HepG2 (cell line): ENCODE data around the gene WDR62. TPM values are rescaled to one million over a fixed set of nuclear protein-coding genes. Genes with fewer than 3 reads are reported as not detected.

Experiments used
- ADNP ChIP-seq: sonication (generic); formaldehyde crosslinking; IDR thresholded peaks from 2 replicates; pipeline ENCODE4 v1.4.0; 2020; ENCODE audit warnings: missing genetic modification reagents
- BHLHE40 ChIP-seq: IDR thresholded peaks from 2 replicates; pipeline ENCODE4 v1.6.1; 2011; ENCODE audit warnings: low read length, improper control_type of control experiment
- CHCHD3 ChIP-seq: sonication (generic); formaldehyde crosslinking; IDR thresholded peaks from 2 replicates; pipeline ENCODE4 v1.8.0; 2022; ENCODE audit warnings: mild to moderate bottlenecking, missing genetic modification reagents, moderate library complexity
- DNMT3B ChIP-seq: conservative IDR thresholded peaks from 2 replicates; pipeline ENCODE4 v1.6.1; 2016; ENCODE audit warnings: missing biosample characterization, control low read depth
- FOXO4 ChIP-seq: sonication (generic); formaldehyde crosslinking; conservative IDR thresholded peaks from 2 replicates; pipeline ENCODE4 v1.8.1; 2023; ENCODE audit warnings: missing genetic modification reagents
- HDAC2 ChIP-seq: sonication (generic); formaldehyde crosslinking; IDR thresholded peaks from 2 replicates; pipeline ENCODE4 v1.4.0; 2020; ENCODE audit warnings: missing genetic modification reagents
- JDP2 ChIP-seq: sonication (generic); formaldehyde crosslinking; IDR thresholded peaks from 2 replicates; pipeline ENCODE4 v1.8.1; 2022; ENCODE audit warnings: missing genetic modification reagents, borderline replicate concordance
- MAF1 ChIP-seq: sonication (generic); formaldehyde crosslinking; IDR thresholded peaks from 2 replicates; pipeline ENCODE4 v1.5.0; 2020; ENCODE audit warnings: missing genetic modification reagents, borderline replicate concordance
- ZBTB42 ChIP-seq: sonication (generic); formaldehyde crosslinking; IDR thresholded peaks from 2 replicates; pipeline ENCODE4 v1.5.0; 2020; ENCODE audit warnings: mild to moderate bottlenecking, missing genetic modification reagents
- ZNF138 ChIP-seq: sonication (generic); formaldehyde crosslinking; IDR thresholded peaks from 2 replicates; pipeline ENCODE4 v1.5.0; 2020; ENCODE audit warnings: mild to moderate bottlenecking, low read depth, missing genetic modification reagents
- ZNF18 ChIP-seq: sonication (generic); formaldehyde crosslinking; IDR thresholded peaks from 2 replicates; pipeline ENCODE4 v1.8.0; 2022; ENCODE audit warnings: mild to moderate bottlenecking, missing genetic modification reagents; ENCODE audit not compliant: insufficient replicate concordance
- ZNF333 ChIP-seq: sonication (generic); formaldehyde crosslinking; IDR thresholded peaks from 2 replicates; pipeline ENCODE4 v1.4.0; 2020; ENCODE audit warnings: mild to moderate bottlenecking, missing genetic modification reagents, borderline replicate concordance
- ZNF34 ChIP-seq: sonication (generic); formaldehyde crosslinking; IDR thresholded peaks from 2 replicates; pipeline ENCODE4 v1.4.0; 2020; ENCODE audit warnings: mild to moderate bottlenecking, missing genetic modification reagents, borderline replicate concordance
- ZNF766 ChIP-seq: sonication (generic); formaldehyde crosslinking; IDR thresholded peaks from 2 replicates; pipeline ENCODE4 v1.5.0; 2020; ENCODE audit warnings: missing genetic modification reagents, borderline replicate concordance
- polyA plus RNA-seq, 8 experiments: library from polyadenylated mRNA; depleted of rRNA in 3 of 8; stranded (reverse) in 7 of 8; unstranded in 1 of 8; fragments of >200 nt; fragmentation: Illumina TruSeq in 4 of 8; extraction: Trizol in 4 of 8; gene quantifications; 2 replicates each; pipeline versions ENCODE4 v1.2.1 to v1.2.3, GENCODE V29; 2011 to 2016; ENCODE audit warnings: low read depth in 4 of 8, missing spikeins in 1 of 8, mixed read lengths in 1 of 8; ENCODE audit not compliant: insufficient read depth in 1 of 8
- total RNA-seq, 5 experiments: library from RNA; depleted of rRNA; stranded (reverse); fragments of >200 nt; fragmentation: Illumina TruSeq; extraction: Trizol; gene quantifications; 2 replicates each; pipeline ENCODE4 v1.2.3, GENCODE V29; 2016; ENCODE audit warnings: low read depth in 1 of 5
- TF ChIP-seq, protein P1 (sequence below): sonication (generic); formaldehyde crosslinking; IDR thresholded peaks from 2 replicates; pipeline ENCODE4 v1.5.0; 2020; ENCODE audit warnings: mild to moderate bottlenecking, missing genetic modification reagents
- TF ChIP-seq, protein P2 (sequence below), 2 experiments: fragments of 450-650 bp in 1 of 2; sonication (generic) in 1 of 2; formaldehyde crosslinking; IDR thresholded peaks; 2 replicates each; pipeline versions ENCODE4 v1.5.0 to v1.8.0; 2020 to 2022; ENCODE audit warnings: mild to moderate bottlenecking in 1 of 2, missing genetic modification reagents in 1 of 2
- TF ChIP-seq, protein P3 (sequence below): sonication (generic); formaldehyde crosslinking; IDR thresholded peaks from 2 replicates; pipeline ENCODE4 v1.5.1; 2020; ENCODE audit warnings: mild to moderate bottlenecking, missing genetic modification reagents

Gene WDR62
- total and polyA plus RNA-seq, 2 of the 13 experiments (the other 11 are each of a cell fraction or from before 2014, with no cell fraction given) = 5.8 to 12.5 TPM

GRCh38 chr19:36054119-36054732 is 471 bp upstream of the WDR62 start, which contains the start of gene THAP8 (continued):
- TF ChIP-seq, protein P1, sequence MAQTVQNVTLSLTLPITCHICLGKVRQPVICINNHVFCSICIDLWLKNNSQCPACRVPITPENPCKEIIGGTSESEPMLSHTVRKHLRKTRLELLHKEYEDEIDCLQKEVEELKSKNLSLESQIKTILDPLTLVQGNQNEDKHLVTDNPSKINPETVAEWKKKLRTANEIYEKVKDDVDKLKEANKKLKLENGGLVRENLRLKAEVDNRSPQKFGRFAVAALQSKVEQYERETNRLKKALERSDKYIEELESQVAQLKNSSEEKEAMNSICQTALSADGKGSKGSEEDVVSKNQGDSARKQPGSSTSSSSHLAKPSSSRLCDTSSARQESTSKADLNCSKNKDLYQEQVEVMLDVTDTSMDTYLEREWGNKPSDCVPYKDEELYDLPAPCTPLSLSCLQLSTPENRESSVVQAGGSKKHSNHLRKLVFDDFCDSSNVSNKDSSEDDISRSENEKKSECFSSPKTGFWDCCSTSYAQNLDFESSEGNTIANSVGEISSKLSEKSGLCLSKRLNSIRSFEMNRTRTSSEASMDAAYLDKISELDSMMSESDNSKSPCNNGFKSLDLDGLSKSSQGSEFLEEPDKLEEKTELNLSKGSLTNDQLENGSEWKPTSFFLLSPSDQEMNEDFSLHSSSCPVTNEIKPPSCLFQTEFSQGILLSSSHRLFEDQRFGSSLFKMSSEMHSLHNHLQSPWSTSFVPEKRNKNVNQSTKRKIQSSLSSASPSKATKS = no peak
- TF ChIP-seq ZNF138 (CRISPR knock-in tag) = no peak
- no peak for TF ChIP-seq ZNF34 (CRISPR knock-in tag)
- TF ChIP-seq DNMT3B (CRISPR knock-in tag) = peak; percentile 71; the same call in 1 of the 2 replicates
- TF ChIP-seq MAF1 (CRISPR knock-in tag) = 0 out of 2 replicates have a peak, but pooled peaks have one; percentile 29
- peak; percentile 85; the same call in 1 of the 2 replicates for TF ChIP-seq HDAC2 (CRISPR knock-in tag)
- TF ChIP-seq, protein P2, sequence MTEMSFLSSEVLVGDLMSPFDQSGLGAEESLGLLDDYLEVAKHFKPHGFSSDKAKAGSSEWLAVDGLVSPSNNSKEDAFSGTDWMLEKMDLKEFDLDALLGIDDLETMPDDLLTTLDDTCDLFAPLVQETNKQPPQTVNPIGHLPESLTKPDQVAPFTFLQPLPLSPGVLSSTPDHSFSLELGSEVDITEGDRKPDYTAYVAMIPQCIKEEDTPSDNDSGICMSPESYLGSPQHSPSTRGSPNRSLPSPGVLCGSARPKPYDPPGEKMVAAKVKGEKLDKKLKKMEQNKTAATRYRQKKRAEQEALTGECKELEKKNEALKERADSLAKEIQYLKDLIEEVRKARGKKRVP (CRISPR knock-in tag; IDR thresholded peaks at IDR 0.05) = peak in 1 of 2 experiments; percentile 49; a peak in 2 of 4 replicates
- TF ChIP-seq FOXO4 (CRISPR knock-in tag) = no peak
- TF ChIP-seq ZBTB42 (CRISPR knock-in tag) = 0 out of 2 replicates have a peak, but pooled peaks have one; percentile 52
- TF ChIP-seq ZNF766 (CRISPR knock-in tag) = peak; percentile 38; the same call in 1 of the 2 replicates
- TF ChIP-seq CHCHD3 (CRISPR knock-in tag) = no peak
- TF ChIP-seq, protein P3, sequence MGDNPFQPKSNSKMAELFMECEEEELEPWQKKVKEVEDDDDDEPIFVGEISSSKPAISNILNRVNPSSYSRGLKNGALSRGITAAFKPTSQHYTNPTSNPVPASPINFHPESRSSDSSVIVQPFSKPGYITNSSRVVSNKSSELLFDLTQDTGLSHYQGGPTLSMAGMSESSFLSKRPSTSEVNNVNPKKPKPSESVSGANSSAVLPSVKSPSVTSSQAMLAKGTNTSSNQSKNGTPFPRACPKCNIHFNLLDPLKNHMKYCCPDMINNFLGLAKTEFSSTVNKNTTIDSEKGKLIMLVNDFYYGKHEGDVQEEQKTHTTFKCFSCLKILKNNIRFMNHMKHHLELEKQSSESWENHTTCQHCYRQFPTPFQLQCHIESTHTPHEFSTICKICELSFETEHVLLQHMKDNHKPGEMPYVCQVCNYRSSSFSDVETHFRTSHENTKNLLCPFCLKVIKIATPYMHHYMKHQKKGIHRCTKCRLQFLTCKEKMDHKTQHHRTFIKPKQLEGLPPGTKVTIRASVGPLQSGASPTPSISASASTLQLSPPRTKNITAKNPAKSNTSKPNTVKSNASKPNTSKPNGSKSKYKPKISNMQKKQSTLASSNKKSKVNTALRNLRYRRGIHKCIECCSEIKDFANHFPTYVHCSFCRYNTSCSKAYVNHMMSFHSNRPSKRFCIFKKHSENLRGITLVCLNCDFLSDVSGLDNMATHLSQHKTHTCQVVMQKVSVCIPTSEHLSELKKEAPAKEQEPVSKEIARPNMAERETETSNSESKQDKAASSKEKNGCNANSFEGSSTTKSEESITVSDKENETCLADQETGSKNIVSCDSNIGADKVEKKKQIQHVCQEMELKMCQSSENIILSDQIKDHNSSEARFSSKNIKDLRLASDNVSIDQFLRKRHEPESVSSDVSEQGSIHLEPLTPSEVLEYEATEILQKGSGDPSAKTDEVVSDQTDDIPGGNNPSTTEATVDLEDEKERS (CRISPR knock-in tag) = peak; percentile 96
- peak; percentile 93; the same call in 1 of the 2 replicates for TF ChIP-seq ZNF333 (CRISPR knock-in tag)
- TF ChIP-seq ADNP = no peak
- TF ChIP-seq BHLHE40 = peak; percentile 100
- TF ChIP-seq ZNF18 (CRISPR knock-in tag) = peak; percentile 89
- 0 out of 2 replicates have a peak, but pooled peaks have one; percentile 8 for TF ChIP-seq JDP2 (CRISPR knock-in tag)
